MCF 10A (cell line): Measurements from ENCODE around the gene KCND2. TPM values are rescaled to one million over a fixed set of nuclear protein-coding genes. Genes with fewer than 3 reads are reported as not detected.

Experiments used
- BruUV-seq: library from RNA; stranded (reverse); fragments of 400-500 nt; replicated peaks from 2 replicates; lab custom pipeline; 2021; lab: Mats Ljungman, UMichigan
- CTCF ChIA-PET: fragments of 300-600 bp; sonication (Branson Sonifier 250); formaldehyde crosslinking; extraction: SDS; loops from one replicate; lab custom pipeline; 2021; ENCODE audit warnings: antibody characterized with exemption, inconsistent platforms; lab: Yijun Ruan, JAX
- POLR2A ChIA-PET: fragments of 300-600, 350-650 bp; sonication (Branson Sonifier 250); formaldehyde crosslinking; extraction: SDS; loops from one replicate; lab custom pipeline; 2020; ENCODE audit warnings: antibody characterized with exemption, inconsistent platforms; lab: Yijun Ruan, JAX
- DNase-seq: peaks from one replicate; pipeline ENCODE4 v3.0.0-alpha.2; 2018; ENCODE audit not compliant: unreplicated experiment
- H3K27ac Mint-ChIP-seq: one replicate; pipeline ENCODE4 v1.8.0; 2022; ENCODE audit warnings: mild to moderate bottlenecking, low read depth, mixed read lengths; ENCODE audit not compliant: unreplicated experiment
- H3K27me3 Mint-ChIP-seq: one replicate; pipeline ENCODE4 v1.8.0; 2022; ENCODE audit warnings: mixed read lengths; ENCODE audit not compliant: insufficient read depth, unreplicated experiment
- H3K36me3 Mint-ChIP-seq: one replicate; pipeline ENCODE4 v1.8.0; 2022; ENCODE audit warnings: mild to moderate bottlenecking, moderate library complexity, mixed read lengths; ENCODE audit not compliant: insufficient read depth, unreplicated experiment
- H3K4me1 Mint-ChIP-seq: one replicate; pipeline ENCODE4 v1.8.0; 2022; ENCODE audit warnings: mixed read lengths; ENCODE audit not compliant: insufficient read depth, unreplicated experiment
- H3K4me3 Mint-ChIP-seq: one replicate; pipeline ENCODE4 v1.8.0; 2022; ENCODE audit warnings: mild to moderate bottlenecking, moderate library complexity, mixed read lengths; ENCODE audit not compliant: unreplicated experiment
- H3K9me3 Mint-ChIP-seq: one replicate; pipeline ENCODE4 v1.8.0; 2022; ENCODE audit warnings: mixed read lengths; ENCODE audit not compliant: unreplicated experiment
- intact Hi-C: fragments of 100-400 bp; cut with micrococcal nuclease; formaldehyde crosslinking; loops from 2 replicates; pipeline ENCODE4 v1.14.1; 2022
- total RNA-seq: library from RNA; stranded (reverse); gene quantifications from 2 replicates; pipeline ENCODE4 v1.2.3, GENCODE V29; 2022
- TF ChIP-seq, protein P1 (sequence below): fragments of 200-600 bp; IDR thresholded peaks from one replicate; pipeline ENCODE4 v1.8.0; 2022; ENCODE audit warnings: antibody characterized with exemption, mild to moderate bottlenecking; ENCODE audit not compliant: unreplicated experiment

KCND2 gene
- total RNA-seq, 1 experiment from 2014 or later, result not detected

DNA sequence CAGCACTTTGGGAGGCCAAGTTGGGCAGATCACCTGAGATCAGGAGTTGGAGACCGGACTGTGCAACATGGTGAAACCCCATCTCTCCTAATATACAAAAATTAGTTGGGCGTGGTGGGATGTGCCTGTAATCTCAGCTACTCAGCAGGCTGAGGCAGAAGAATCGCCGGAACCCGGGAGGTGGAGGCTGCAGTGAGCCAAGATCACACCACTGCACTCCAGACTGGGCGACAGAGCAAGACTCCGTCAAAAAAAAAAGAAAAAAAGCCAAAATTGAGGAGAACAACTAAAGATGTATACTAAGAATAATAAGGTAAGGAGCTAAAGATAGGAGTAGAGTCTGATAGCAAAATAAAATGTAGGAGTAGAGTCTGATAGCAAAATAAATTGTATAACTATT is 251.0 kb downstream of the KCND2 start:
- no peak for DNase-seq
- no peaks in the 10 kb centered on the region for H3K4me1 Mint-ChIP-seq
- no peaks in the 10 kb centered on the region for H3K9me3 Mint-ChIP-seq
- H3K27ac Mint-ChIP-seq, result no peak overlapping the region
- TF ChIP-seq, protein P1, sequence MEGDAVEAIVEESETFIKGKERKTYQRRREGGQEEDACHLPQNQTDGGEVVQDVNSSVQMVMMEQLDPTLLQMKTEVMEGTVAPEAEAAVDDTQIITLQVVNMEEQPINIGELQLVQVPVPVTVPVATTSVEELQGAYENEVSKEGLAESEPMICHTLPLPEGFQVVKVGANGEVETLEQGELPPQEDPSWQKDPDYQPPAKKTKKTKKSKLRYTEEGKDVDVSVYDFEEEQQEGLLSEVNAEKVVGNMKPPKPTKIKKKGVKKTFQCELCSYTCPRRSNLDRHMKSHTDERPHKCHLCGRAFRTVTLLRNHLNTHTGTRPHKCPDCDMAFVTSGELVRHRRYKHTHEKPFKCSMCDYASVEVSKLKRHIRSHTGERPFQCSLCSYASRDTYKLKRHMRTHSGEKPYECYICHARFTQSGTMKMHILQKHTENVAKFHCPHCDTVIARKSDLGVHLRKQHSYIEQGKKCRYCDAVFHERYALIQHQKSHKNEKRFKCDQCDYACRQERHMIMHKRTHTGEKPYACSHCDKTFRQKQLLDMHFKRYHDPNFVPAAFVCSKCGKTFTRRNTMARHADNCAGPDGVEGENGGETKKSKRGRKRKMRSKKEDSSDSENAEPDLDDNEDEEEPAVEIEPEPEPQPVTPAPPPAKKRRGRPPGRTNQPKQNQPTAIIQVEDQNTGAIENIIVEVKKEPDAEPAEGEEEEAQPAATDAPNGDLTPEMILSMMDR, result no peak
- ChIA-PET CTCF (interaction anchor here (0.6 kb wide), 1 partner anchor 31 kb away, joined by 5 read pairs; no protein-coding TSS in a partner anchor), POLR2A (no interaction called here)
- no peak overlapping the region for H3K4me3 Mint-ChIP-seq
- peaks cover 52% of the 10 kb centered on the region for H3K27me3 Mint-ChIP-seq
- intact Hi-C loops, result no loop called here
- no TSS peak for BruUV-seq
- H3K36me3 Mint-ChIP-seq, result peaks cover under 1% of the 10 kb centered on the region

DNA sequence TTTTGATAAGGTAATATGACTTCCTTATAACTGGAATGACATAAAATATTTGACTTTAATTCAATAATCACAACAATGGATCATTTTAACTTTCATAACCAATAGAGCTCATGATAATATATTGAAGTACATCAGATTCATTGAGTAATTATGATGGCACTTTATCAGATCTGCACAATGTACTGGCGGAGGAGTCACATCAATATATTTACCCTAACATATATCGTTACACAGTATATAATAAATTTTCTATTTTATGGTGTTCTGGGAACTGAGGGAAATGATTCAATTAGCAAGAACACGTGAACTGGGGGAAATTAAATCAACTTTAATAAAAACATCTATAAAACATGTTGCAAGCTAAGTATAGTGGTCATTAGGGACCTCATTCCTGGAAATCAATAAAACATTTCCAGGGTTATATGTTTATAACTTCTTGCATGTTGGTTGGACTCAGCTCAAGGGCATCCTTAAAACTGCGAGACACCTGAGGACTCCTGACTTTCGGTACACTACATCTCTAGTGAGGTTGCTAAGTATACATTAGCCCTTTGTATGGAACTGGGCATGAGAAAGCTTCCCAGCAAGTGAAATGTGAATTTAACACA is 254.0 kb downstream of the KCND2 start:
- POLR2A ChIA-PET, result no interaction called here
- Mint-ChIP-seq H3K4me3 (no peak overlapping the region), H3K9me3 (no peaks in the 10 kb centered on the region), H3K4me1 (no peaks in the 10 kb centered on the region), H3K27ac (no peak overlapping the region), H3K27me3 (peaks cover 53% of the 10 kb centered on the region), H3K36me3 (no peaks in the 10 kb centered on the region)
- no peak for DNase-seq
- TF ChIP-seq, protein P1, result no peak
- CTCF ChIA-PET, result interaction anchor here (0.6 kb wide), 2 partner anchors 175 to 229 kb away, joined by 3 read pairs; no protein-coding TSS in a partner anchor
- BruUV-seq, result no TSS peak
- intact Hi-C loops, result no loop called here

GRCh38 chr7:120529736-120530135 is 256.8 kb downstream of the KCND2 start:
- intact Hi-C loops, result no loop called here
- no peak for DNase-seq
- Mint-ChIP-seq H3K4me3 (no peak overlapping the region), H3K27me3 (peaks cover 62% of the 10 kb centered on the region), H3K36me3 (no peaks in the 10 kb centered on the region), H3K27ac (no peak overlapping the region), H3K4me1 (no peaks in the 10 kb centered on the region), H3K9me3 (no peaks in the 10 kb centered on the region)
- TF ChIP-seq, protein P1, result no peak
- ChIA-PET CTCF (interaction anchor here (0.5 to 1.0 kb wide), 3 partner anchors 25 to 1573 kb away, joined by 3 read pairs; no protein-coding TSS in a partner anchor), POLR2A (no interaction called here)
- BruUV-seq, result no TSS peak

- ChIA-PET POLR2A (no interaction called here), CTCF (interaction anchor here (0.8 to 1.6 kb wide), 2 partner anchors 17 to 188 kb away, joined by 3 to 8 read pairs; no protein-coding TSS in a partner anchor)
- intact Hi-C loops, result no loop called here
- TF ChIP-seq, protein P1, result no peak
- Mint-ChIP-seq H3K36me3 (no peaks in the 10 kb centered on the region), H3K27ac (no peak overlapping the region), H3K4me3 (no peak overlapping the region), H3K27me3 (peaks cover 38% of the 10 kb centered on the region), H3K4me1 (no peaks in the 10 kb centered on the region), H3K9me3 (no peaks in the 10 kb centered on the region)
- BruUV-seq, result no TSS peak
- DNase-seq, result no peak
Measured at GRCh38 chr7:120538335-120538734, 265.4 kb downstream of the KCND2 start.
